Gastrocnemius medialis (tissue), 4 donors: ENCODE data around the gene MC1R. TPM values are rescaled to one million over a fixed set of nuclear protein-coding genes. Genes with fewer than 3 reads are reported as not detected.

Experiments used
- ATAC-seq, 2 donors: fragments of 150-250 bp; one replicate each; pipeline ENCODE4 v1.9.1; 2016
- DNase-seq, 2 donors: peaks; one replicate each; pipeline ENCODE4 v3.0.0-alpha.2; 2019
- H3K27ac ChIP-seq, 4 donors: fragments of 200-600 bp; sonication (generic); 1 replicate in 1 of 4; 2 replicates in 3 of 4; pipeline ENCODE4 v1.5.1; 2016 to 2018; ENCODE audit warnings: mild to moderate bottlenecking in 2 of 4, moderate library complexity in 1 of 4
- H3K27me3 ChIP-seq, 3 donors: fragments of 200-600 bp; sonication (generic) in 2 of 3; 1 replicate in 1 of 3; 2 replicates in 2 of 3; pipeline versions ENCODE4 v1.5.1 to v1.6.0; 2016 to 2019; ENCODE audit warnings: mild to moderate bottlenecking in 1 of 3, moderate library complexity in 1 of 3
- H3K36me3 ChIP-seq, 2 donors: fragments of 200-600 bp; sonication (generic) in 1 of 2; one replicate each; pipeline ENCODE4 v1.5.1; 2017 to 2018
- H3K4me1 ChIP-seq, 2 donors: fragments of 200-600 bp; sonication (generic) in 1 of 2; one replicate each; pipeline ENCODE4 v1.5.1; 2016 to 2017; ENCODE audit warnings: mild to moderate bottlenecking in 2 of 2
- H3K4me3 ChIP-seq, 4 donors: fragments of 200-600 bp; sonication (generic) in 3 of 4; 1 replicate in 1 of 4; 2 replicates in 3 of 4; pipeline ENCODE4 v1.5.1; 2016 to 2019; ENCODE audit warnings: mild to moderate bottlenecking in 2 of 4
- H3K9me3 ChIP-seq, 3 donors: fragments of 200-600 bp; sonication (generic) in 2 of 3; 1 replicate in 1 of 3; 2 replicates in 2 of 3; pipeline ENCODE4 v1.5.1; 2016 to 2019
- CTCF ChIP-seq, 5 experiments: fragments of 450-650 bp in 3 of 5; fragments of 200-600 bp in 2 of 5; sonication (generic) in 2 of 5; IDR thresholded peaks in 4 of 5; conservative IDR thresholded peaks in 1 of 5; 1 replicate in 4 of 5; 2 replicates in 1 of 5; pipeline ENCODE4 v1.5.1; 2016 to 2019; ENCODE audit warnings: antibody characterized with exemption in 5 of 5, mild to moderate bottlenecking in 3 of 5, moderate library complexity in 3 of 5
- POLR2A ChIP-seq, 2 donors: fragments of 450-650 bp; IDR thresholded peaks; one replicate each; pipeline ENCODE4 v1.6.1; 2017; ENCODE audit warnings: antibody characterized with exemption in 2 of 2, mild to moderate bottlenecking in 2 of 2, moderate library complexity in 2 of 2
- in situ Hi-C, 4 donors: fragments of 200-750 bp; cut with MboI; loops; one replicate each; pipeline versions ENCODE4 v1.15.0 to v1.8.0; 2017; ENCODE audit warnings: low sequenced_read_pairs in 4 of 4
- intact Hi-C: fragments of 100-400 bp; cut with DNase I; formaldehyde crosslinking; loops from one replicate; pipeline ENCODE4 v1.15.1; 2023; ENCODE audit warnings: low total_unique reads
- total RNA-seq, 4 donors: library from RNA; depleted of rRNA; stranded (reverse); fragments of >200 nt; gene quantifications; one replicate each; pipeline versions ENCODE4 v1.1.0 to v1.2.3, GENCODE V29; 2016

Gene MC1R
- total RNA-seq, 4 donors from 2014 or later = 0.33 to 1.8 (median 0.92) TPM

DNA sequence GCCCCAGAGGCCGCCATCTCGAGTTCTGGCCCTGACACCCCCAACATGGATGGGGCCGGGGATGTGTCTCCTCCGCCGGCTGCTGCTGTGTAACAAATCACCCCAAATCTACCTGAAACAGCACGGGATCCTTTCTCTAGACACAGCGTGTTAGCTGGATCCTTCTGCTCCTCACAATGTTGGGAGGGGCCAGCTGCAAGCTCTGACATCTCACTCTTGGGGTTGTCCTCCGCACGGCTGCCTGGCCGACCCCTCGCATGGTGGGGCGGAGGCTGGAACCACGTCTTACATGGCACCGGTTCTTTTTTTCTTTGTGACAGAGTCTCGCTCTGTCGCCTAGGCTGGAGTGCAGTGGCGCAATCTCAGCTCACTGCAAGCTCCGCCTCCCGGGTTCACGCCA lies 18.3 kb downstream of the MC1R start:
- H3K36me3 ChIP-seq = no peaks in the 10 kb centered on the region
- no peak overlapping the region for H3K27ac ChIP-seq
- ATAC-seq (no peak), DNase-seq (no peak)
- in situ Hi-C loops (no loop called here), intact Hi-C loops (no loop called here)
- H3K4me1 ChIP-seq = no peaks in the 10 kb centered on the region
- H3K9me3 ChIP-seq = no peaks in the 10 kb centered on the region
- no peak overlapping the region for H3K4me3 ChIP-seq
- TF ChIP-seq POLR2A (IDR thresholded peaks at IDR 0.05) (no peak), CTCF (IDR thresholded peaks at IDR 0.05 in 4 of 5, conservative IDR thresholded peaks at IDR 0.05 in 1 of 5) (no peak)
- peaks cover 0 to 2% (median 0%) of the 10 kb centered on the region in 3 donors for H3K27me3 ChIP-seq

- TF ChIP-seq POLR2A (IDR thresholded peaks at IDR 0.05) (no peak), CTCF (IDR thresholded peaks at IDR 0.05 in 4 of 5, conservative IDR thresholded peaks at IDR 0.05 in 1 of 5) (no peak)
- ATAC-seq (no peak), DNase-seq (no peak)
- Histone ChIP-seq H3K27me3 (peaks cover 0 to 2% (median 0%) of the 10 kb centered on the region in 3 donors), H3K27ac (no peak overlapping the region), H3K4me3 (no peak overlapping the region), H3K4me1 (no peaks in the 10 kb centered on the region), H3K36me3 (no peaks in the 10 kb centered on the region), H3K9me3 (no peaks in the 10 kb centered on the region)
- intact Hi-C loops = no loop called here
- in situ Hi-C loops = no loop called here
Measured at GRCh38 chr16:89938175-89938885, 19.7 kb downstream of the MC1R start.

GRCh38 chr16:89944773-89945172 lies 26.1 kb downstream of the MC1R start:
- in situ Hi-C loops (no loop called here), intact Hi-C loops (no loop called here)
- TF ChIP-seq POLR2A (IDR thresholded peaks at IDR 0.05) (no peak), CTCF (IDR thresholded peaks at IDR 0.05 in 4 of 5, conservative IDR thresholded peaks at IDR 0.05 in 1 of 5) (no peak)
- H3K27me3 ChIP-seq = peaks cover 0 to 5% (median 0%) of the 10 kb centered on the region in 3 donors
- H3K9me3 ChIP-seq = no peaks in the 10 kb centered on the region
- no peak overlapping the region for H3K27ac ChIP-seq
- DNase-seq = no peak
- H3K4me1 ChIP-seq = peaks cover 7 to 12% of the 10 kb centered on the region in 2 donors
- H3K36me3 ChIP-seq = no peaks in the 10 kb centered on the region
- ATAC-seq = no peak
- no peak overlapping the region for H3K4me3 ChIP-seq

DNA sequence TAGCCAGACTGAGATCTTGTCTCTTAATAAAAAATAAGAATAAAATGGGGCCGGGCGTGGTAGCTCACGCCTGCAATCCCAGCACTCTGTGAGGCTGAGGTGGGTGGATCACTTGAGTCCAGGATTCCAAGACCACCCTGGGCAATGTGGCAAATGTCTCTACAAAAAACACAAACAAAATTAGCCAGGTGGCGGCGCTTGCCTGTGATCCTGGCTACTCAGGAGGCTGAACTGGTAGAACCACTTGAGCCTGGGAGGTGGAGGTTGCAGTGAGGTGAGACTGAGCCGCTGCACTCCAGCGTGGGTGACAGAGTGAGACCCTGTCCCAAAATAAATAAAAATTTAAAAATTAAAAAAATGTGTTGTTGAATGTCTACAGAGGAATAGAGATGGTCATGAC lies 27.0 kb downstream of the MC1R start:
- Histone ChIP-seq H3K9me3 (no peaks in the 10 kb centered on the region), H3K4me3 (no peak overlapping the region), H3K27me3 (peaks cover 0 to 2% (median 0%) of the 10 kb centered on the region in 3 donors), H3K36me3 (no peaks in the 10 kb centered on the region), H3K27ac (no peak overlapping the region), H3K4me1 (peaks cover 9 to 12% of the 10 kb centered on the region in 2 donors)
- DNase-seq = no peak
- TF ChIP-seq CTCF (IDR thresholded peaks at IDR 0.05 in 4 of 5, conservative IDR thresholded peaks at IDR 0.05 in 1 of 5) (no peak), POLR2A (IDR thresholded peaks at IDR 0.05) (no peak)
- intact Hi-C loops (no loop called here), in situ Hi-C loops (no loop called here)
- no peak for ATAC-seq
